ENCODE measurements around the gene VCAN.
"Not testable (repeated sequence)": the region's sequence is repeated elsewhere in the genome, so short reads cannot be mapped to it uniquely, and the experiment has no call there.

The VCAN gene

DNA sequence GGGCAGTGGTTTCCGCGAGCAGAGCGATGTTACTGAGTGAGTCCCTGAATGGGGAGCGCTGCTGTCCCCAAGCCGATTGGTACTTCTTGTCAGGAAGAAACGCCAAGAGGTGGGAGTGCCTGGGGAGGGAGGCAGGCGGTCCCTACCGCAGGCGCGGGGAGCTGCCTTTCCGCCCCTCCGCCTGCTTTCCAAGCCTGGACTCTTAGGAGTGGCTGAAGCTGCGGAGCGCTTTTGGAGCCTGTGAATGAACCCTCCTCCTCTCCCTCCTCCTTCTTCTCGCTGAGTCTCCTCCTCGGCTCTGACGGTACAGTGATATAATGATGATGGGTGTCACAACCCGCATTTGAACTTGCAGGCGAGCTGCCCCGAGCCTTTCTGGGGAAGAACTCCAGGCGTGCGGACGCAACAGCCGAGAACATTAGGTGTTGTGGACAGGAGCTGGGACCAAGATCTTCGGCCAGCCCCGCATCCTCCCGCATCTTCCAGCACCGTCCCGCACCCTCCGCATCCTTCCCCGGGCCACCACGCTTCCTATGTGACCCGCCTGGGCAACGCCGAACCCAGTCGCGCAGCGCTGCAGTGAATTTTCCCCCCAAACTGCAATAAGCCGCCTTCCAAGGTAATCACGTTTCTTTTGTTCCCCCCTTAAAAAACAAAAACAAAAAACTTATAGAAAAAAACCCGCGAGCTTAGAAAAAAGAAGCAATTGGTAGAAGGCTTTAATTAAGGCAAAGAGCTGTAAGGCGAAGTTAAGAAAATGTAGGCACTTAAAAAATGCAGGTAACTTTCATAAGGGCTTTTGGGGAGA lies at the start of gene VCAN:
Gene VCAN (plus strand): TSS at position 340 of the 808 bp plus-strand sequence. CDS start 11,775 bp downstream, outside the sequence.
- DNase-seq: peak; percentile 44

DNA sequence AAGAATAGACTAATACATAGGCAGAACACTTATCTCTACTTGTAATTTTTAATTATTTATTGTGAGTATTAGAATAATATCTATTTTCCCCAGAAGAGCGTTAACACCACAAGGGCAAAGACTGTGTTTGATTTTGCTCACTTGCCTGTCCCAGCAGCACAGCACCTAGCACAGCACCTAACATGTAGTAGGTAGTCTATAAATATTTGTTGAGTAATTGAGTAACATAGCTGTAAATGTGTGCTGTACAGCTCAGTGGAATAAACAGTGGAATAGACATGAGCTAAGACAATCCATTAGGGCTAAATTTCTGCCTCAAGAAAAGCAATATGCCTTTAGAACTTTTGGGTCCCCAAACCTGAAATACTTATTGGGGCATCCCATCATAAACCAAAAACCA lies 49.3 kb upstream of the VCAN start:
- no peak for DNase-seq

DNA sequence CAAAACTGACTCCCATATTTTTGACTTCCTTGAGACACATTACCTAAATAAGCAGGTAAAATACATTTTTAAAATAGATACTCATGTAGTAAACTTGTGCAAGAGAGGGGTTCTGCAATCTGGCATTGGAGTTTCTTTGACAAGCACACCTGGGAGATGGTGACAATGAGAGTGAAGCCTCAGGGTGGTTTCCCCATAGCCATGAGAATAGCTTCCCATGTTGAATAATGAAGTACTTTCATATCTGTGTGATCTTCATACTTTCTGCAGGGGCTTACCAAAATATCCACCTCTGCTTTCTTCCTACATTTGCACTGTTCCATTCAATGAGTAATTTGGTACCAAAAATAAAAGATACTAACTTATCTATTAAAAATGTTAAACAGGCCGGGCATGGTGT lies 44.7 kb upstream of the VCAN start:
- DNase-seq: no peak

DNA sequence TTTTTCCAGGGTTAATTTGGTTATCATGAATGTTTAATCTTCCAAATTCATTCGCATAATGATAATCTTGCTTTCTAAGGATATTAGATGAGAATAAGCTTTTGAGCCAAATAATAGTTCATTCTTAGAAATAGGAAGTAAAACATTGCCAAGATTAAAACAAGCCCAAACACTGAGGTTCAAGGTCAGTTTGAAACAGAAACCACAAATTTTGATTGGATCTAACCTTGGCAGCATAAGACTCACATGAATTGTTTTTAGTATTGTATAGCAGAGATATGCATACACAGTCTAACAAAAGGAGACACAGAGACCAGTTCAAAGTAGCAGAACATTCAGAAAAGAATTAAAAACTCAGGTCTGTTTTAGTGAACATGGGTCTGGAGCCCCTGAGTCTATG lies 43.4 kb upstream of the VCAN start:
- DNase-seq: no peak

DNA sequence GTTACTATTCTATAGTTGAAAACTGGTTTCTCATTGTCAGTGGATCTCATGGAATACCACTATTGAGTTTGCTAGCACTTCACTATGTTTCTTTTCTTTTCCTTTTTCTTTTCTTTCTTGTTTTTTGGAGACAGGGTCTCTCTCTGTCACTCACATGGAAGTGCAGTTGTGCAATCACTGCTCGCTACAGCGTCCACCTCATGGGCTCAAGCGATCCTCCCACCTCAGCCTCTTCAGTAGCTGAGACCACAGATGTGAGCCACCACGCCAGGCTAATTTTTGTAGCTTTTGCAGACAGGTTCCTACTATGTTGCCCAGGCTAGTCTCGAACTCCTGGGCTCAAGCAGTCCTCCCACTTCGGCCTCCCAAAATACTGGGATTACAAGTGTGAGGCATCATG lies 42.7 kb upstream of the VCAN start:
- no peak for DNase-seq

DNA sequence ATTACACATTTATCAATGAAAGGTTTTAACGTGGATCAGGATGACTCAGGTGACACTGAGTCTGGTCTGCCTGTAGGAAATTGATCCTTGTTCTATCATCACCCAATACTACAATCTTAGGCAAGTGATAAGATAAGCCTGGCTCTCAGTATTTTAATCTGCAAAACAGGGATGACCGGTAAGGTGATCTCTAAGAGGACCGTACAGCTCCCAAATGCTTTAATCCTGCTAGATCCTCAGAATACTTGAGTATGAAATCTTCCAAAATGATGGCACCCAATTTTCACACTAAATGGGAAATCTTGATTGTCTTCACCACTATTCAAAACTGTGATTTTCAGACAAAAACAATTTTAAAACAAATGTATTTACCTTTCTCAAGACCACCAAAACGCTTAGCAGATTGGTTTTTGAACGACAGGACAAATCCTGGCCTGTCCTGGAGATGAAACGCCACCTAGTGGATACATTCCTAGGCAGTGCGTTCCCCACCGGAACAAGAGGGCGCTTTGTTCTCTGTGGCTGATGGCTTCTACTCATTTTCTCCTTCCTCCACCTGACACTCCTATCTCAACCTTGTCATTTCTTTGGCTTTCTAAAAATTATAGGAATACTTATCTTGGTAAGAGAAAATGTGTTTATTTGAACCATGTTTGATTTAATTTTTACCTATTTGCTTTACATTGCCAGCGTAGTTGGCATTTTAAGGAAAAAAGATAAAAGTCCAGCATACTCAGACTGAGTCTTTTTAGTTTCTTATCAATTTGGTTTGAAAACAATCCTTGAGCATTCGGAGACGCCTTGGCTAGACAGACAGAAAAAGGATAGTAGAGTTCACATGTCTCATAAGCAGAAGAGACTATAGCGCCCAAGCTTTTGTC lies 41.2 kb upstream of the VCAN start:
- no peak for DNase-seq

DNA sequence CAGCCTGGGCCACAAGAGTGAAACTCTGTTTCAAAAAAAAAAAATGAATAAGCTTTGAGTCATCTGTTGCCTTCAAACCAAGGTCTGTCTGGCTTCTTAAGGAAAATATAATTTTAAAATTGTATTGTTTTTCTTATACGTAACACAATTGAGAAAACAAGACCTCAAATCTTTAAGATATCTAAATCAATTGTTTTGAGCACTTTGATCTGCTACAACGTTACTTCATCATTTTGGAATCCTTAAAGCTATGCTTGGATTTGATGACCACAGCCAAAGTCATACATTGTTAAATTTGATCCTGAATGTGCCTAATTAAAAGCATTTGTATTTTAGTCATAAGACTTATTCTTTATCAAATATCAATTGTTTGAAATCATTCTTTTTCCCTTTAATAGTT lies 37.7 kb upstream of the VCAN start:
- no peak for DNase-seq

DNA sequence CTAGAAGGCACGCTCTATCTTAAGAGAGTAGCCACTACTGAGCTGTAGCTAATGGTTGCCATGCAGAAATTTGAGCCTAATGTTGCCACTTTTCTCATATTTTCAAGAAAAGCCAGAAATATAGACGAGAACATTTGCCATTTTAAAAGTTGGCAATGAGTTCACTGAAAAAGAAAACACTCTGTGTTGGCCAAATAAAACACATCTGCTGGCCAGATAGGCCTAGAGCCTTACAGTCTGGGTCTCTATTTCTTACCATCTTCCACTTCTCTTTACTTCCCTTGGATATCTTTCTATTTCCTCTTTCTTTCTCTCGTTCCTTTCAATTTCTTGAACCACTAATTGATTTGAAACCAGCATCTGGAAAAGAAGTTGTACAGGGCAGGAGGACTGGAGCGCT lies 36.6 kb upstream of the VCAN start:
- no peak for DNase-seq

DNA sequence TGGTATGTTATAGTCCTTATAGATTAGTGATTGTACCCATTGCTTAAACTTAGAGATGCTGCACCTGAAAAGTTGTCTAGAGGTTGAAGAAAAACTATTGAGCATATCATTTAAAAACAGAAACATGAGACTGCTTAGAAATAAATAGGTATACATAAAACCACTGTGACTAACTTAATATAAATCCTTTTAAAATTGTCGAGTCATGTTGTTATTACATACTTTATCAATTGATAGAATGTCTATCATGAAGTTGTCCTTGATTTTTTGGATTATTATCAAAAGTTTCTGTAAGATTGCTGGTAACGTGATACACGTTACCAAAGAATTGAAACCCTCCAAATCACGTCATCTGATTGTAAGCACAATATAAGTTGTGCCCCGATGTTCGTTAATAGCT lies 35.3 kb upstream of the VCAN start:
- no peak for DNase-seq

DNA sequence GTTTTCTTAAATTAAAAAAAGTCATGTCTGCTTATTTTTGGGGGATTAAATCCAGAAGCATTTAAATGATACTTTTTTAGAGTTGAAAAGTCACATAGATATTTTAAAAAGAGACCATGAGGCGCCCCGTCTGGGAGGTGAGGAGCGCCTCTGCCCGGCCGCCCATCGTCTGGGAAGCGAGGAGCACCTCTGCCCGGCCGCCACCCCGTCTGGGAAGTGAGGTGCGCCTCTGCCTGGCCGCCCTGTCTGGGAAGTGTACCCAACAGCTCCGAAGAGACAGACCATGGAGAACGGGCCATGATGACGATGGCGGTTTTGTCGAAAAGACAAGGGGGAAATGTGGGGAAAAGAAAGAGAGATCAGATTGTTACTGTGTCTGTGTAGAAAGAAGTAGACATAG lies 33.8 kb upstream of the VCAN start:
- DNase-seq: not testable (repeated sequence)

DNA sequence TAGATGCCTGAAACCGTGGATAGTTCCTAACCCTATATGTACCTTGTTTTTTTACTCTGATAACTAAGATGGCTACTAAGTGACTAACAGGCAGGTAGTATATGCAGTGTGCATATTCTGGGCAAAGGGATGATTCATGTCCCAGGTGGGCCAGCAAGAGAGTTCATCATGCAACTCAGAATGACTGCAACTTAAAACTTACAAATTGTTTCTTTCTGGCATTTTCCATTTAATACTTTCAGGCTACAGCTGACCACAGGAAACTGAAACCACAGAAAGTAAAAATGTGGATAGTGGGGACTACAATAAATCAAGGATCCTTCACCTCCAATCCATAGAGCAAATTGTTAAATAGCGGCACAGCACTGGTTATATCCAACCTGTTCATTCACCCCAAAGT lies 30.7 kb upstream of the VCAN start:
- no peak for DNase-seq

DNA sequence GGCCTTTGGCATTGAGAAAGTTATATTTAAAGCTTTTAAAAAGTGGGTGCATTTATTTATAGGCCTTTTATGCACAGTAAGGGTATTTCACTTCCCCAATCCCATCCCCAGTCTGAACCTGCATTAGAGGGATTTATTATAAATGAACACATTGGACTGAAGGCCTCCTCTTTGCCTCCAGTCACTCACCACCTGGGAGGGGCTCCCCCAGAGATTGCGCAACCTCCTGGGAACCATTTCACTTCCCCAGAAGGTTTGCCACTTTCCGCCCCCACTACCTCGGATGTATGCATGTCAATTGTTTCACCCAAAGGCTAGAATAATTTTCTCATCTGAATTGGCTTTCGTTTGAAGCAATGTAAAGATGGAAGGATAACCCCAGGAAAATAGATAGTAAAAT lies 29.8 kb upstream of the VCAN start:
- no peak for DNase-seq

DNA sequence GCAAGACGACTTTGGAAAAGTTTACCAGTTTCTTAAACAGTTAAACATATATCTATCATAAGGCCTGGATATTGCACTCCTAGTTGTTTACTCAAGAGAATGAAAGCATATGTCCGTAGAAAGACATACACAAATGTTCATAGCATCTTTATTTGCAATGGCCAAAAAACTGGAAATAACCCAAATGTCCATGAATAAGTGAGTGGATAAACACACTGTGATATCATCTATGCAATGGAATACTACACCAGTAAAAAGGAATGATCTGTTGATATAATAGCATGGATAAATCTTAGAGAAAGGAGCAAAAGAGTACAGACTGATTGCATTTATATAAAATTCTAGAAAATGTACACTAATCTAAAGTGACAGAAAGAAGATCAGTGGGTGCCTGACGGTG lies 28.0 kb upstream of the VCAN start:
- DNase-seq: no peak

DNA sequence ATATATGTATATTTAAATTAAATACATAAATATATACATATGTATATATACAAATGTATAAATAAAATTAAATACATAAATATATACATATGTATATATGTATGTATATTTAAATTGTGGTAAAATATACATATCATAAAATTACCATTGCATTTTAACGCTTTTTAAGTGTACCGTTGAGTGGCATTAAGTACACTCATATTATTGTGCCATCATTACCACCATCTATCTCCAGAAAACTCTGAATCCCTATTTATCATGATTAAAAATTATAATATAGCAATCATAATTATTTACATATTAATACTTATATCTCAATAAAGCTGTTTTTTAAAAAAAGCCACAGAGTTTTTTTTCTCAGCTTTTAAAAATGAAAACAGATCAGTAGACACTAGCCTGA lies 27.1 kb upstream of the VCAN start:
- DNase-seq: no peak

DNA sequence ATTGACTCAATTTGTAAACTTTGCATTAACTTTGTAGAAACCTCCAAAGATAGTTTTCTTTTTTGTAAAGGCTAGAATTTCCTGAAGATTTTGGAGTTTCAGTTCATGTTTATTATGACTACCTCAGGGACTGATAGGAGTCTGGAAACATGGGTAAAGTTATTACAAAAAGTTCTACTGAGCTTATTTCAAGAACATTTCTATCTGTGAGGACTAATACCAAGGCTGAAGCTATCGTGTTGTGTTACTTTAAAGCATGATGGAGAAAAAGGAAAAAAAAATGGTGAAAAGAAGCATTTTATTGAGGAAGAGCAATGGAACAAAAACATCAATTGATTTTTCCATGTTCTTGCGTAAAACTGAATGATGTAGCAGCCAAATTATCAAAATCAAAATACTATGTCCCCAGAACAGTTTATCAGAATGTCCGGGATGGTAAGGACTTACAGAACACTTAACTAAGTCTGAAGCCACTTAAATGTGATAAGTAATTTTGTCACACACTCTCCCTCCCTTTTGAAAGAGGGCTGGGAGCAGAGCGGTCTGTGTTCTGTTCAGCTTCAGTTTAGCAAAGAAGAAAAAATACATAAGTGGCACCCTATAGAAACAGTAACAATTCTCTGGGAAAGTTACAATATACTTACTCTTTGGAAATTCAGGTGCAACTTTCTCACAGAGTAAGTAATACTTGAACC lies 25.1 kb upstream of the VCAN start:
- DNase-seq: no peak

DNA sequence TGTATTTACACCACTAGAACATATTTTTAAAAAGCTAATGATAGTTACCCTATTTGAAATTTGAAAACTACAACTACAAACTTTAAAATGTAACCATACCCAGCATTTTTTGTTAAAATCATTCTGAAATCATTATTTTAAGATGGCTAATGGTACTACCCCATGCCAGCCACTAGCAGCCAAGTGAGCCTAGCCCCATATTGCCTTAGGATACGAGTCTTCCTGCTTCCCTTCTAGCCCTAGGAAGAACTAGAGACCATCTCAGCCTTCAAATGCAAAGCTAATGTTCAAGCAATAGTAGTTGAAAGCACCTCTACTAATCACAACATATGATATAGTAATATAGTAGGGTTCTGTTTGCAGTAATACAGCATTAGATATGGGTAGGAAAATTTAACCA lies 24.0 kb upstream of the VCAN start:
- DNase-seq: no peak

DNA sequence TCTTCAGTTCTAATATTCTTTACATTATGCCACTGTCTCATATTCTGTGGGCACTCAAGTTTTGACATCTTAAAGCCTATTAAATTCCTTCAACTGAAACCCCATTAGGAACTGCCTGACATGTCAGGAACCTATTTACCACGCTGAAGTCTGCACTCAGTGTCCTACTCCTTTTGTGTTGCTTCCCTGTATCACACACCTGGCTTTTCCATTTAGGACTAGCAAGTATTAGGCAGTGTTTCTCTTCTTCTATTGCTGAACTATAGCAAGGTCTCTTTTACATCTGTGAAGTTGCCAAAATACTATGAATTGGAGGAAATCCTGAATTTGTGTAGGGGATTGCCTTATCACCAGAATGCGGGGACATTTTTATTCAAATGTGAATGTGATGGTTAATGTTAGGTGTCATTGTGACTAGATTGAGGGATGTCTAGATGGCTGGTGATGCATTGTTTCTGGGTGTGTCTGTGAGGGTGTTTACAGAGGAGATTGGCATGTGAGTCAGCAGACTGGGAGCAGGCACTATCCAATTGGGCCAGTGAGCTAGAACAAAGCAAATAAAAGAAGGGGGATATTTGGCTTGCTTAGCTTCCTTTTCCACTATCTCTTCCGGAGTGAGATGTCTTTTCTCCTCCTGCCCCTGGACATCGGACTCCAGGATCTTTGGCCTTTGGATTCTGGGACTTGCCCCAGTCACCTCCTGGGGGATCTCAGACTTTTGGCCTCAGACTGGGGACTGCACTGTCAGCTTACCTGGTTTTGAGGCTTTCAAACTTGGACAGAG lies 21.2 kb upstream of the VCAN start:
- no peak for DNase-seq

DNA sequence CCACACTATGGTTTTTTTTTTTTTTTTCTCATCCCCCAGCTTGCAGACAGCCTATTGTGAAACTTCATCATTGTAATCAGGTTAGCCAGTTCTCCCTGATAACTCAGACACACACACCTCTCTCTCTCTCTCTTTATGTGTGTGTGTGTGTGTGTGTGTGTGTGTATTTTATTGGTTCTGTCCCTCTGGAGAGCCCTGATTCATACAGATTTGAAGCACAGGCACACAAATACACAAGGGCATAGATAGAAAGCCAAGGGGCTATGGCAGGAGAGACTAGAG lies 20.6 kb upstream of the VCAN start:
- no peak for DNase-seq

DNA sequence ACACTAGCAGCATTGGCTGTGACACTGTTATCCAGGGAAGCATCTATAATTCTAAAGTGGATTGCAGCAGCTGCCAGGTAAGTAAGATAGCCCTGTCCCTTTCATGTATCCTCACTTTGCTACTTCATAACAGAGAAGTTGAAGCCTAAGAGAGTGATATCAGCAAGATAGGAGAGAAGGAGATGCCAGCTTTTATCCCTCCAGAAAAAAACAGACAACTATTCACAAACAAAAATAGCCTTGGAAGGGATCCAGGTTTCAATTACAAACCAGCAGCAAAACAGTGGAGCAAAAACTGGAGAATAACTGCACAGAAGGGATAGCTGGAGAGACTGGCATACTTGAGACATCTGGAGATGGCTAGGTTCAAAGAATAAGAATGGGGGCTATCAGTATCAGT lies 19.6 kb upstream of the VCAN start:
- DNase-seq: no peak

DNA sequence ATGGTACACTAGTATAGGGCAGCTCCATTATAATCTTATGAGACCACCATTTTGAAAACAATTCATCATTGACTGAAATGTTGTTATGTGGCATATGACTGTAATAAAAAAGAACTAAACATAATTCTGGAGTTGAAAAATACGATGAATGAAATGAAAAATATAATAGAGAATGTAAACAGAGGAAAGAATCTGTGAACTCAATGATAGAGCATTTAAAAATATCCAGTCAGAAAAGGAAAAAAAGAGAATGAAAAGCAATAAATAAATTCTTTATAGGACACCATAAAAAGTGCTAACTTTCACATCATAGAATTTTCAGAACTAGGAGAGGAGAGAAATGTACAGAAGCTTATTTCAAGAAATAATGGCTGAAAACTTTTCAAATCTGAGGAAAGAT lies 17.6 kb upstream of the VCAN start:
- no peak for DNase-seq

DNA sequence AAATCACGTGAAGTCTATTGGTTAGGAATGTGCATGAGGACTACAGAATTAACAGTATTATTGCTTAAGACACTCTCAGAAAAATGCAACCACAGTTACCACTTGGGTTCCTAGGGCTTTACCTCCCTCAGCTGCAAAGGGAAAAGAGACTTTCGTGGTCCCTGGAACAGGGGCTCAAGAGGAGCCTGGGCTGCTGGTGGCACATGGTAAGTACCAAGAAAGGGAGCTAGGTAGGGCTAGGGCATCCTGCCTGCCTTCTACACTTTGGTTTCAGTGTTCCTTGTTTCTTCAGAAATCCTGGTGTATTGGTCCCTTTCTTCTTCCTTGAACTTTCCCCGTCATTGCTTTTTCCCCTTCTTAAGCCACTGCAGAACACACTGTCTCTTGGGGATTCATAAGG lies 7.3 kb upstream of the VCAN start:
- DNase-seq: no peak

DNA sequence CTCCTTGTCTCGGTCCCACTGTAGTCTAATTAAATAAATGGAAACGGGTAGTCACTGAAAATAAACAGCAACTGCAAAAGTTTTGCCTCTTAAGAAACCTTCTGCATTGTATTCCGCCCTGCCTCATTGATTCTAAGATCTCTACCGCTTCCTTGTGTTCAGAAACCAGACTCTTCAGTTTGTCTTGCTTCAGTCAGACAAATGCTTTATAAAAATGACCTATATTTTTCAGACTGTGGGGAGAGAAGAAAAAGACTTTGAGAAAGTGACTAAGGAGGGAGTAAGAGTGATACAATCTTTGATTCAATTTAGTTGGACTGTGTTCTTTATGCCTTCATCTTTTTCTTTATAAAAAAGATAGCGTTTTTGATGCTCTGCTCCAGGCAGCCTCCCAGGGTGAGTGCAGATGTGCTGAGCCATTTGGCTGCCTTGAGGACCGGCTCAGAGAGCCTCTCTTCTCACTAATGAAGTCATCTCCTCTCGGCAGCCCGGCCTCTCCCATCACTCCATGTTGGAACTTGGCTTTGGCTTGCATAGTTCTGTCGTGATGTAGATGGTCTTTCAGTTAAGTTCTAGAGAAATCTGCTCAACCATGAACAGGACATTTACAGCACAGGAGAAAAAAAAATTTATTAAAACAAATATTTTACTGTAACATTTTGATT lies 4.0 kb upstream of the VCAN start:
- DNase-seq: no peak

DNA sequence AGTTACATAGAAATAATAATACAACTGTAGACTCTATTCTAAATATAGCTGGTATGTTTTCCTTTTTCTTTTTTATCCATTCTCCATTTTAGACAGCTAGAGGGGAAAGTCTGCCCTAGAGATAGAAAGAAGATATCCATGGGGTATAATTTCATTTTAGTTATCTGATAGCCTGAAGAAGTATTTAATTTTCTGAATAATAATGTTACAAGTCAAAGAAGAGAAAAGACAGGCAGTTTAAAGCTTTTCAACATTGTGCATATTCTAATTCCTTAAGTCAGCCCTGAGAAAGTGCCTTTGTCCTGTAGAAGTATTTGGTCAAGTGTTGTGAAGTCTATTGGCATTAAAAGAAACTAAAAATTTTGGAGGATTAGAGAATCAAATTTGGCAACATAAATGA lies 2.5 kb upstream of the VCAN start:
- DNase-seq: no peak
